Fibroblast of skin of left biceps (primary cell): ENCODE data around the gene GALE.
"Not testable (repeated sequence)": the region's sequence is repeated elsewhere in the genome, so short reads cannot be mapped to it uniquely, and the experiment has no call there.

Experiments
- DNase-seq, 2 experiments: peaks; one replicate each; pipeline ENCODE4 v3.0.0-alpha.2; 2013; ENCODE audit warnings: low read depth in 2 of 2

The GALE gene

GRCh38 chr1:23792151-23792945 lies 8.2 kb downstream of the GALE start:
- DNase-seq: no peak

GRCh38 chr1:23791516-23792047 lies 9.0 kb downstream of the GALE start:
- DNase-seq: no peak

GRCh38 chr1:23790696-23791515 lies 9.6 kb downstream of the GALE start, which contains the start of gene LYPLA2:
Gene LYPLA2, plus strand, starts transcription at chr1:23791145. Its CDS starts 1,538 bp downstream, at chr1:23792683.
- peak; percentile 57 to 61 for DNase-seq

GRCh38 chr1:23788695-23789094 lies 11.9 kb downstream of the GALE start:
- DNase-seq: no peak

GRCh38 chr1:23787701-23788100 lies 12.9 kb downstream of the GALE start:
- DNase-seq: no peak

GRCh38 chr1:23784846-23785245 lies 15.7 kb downstream of the GALE start:
- DNase-seq: no peak

- not testable (repeated sequence) for DNase-seq
These were observed 17.4 kb downstream of the GALE start for GRCh38 chr1:23783141-23783540.

GRCh38 chr1:23779826-23780371 lies 20.7 kb downstream of the GALE start:
- peak in 1 of 2 experiments; percentile 19 for DNase-seq

- peak; percentile 41 to 44 for DNase-seq
These were observed 22.4 kb downstream of the GALE start, which contains the start of gene PITHD1 for GRCh38 chr1:23777979-23778814. Gene PITHD1, plus strand, starts transcription at chr1:23778418. Its CDS starts 98 bp downstream, at chr1:23778516.

- DNase-seq: no peak
These were observed 24.3 kb downstream of the GALE start for GRCh38 chr1:23776217-23776616.

GRCh38 chr1:23774174-23774880 lies 26.2 kb downstream of the GALE start:
- DNase-seq: no peak

- DNase-seq: no peak
These were observed 27.7 kb downstream of the GALE start for GRCh38 chr1:23772854-23773242.

GRCh38 chr1:23772049-23772853 lies 28.3 kb downstream of the GALE start:
- DNase-seq: peak; percentile 30 to 36

GRCh38 chr1:23768733-23769132 lies 31.8 kb downstream of the GALE start:
- no peak for DNase-seq

GRCh38 chr1:23763041-23763577 lies 37.4 kb downstream of the GALE start:
- no peak for DNase-seq

- DNase-seq: no peak
These were observed 41.3 kb downstream of the GALE start for GRCh38 chr1:23759277-23759676.

- no peak for DNase-seq
These were observed 42.7 kb downstream of the GALE start for GRCh38 chr1:23757812-23758211.

- no peak for DNase-seq
These were observed 43.9 kb downstream of the GALE start for GRCh38 chr1:23756676-23757075.

- DNase-seq: no peak
These were observed 47.6 kb downstream of the GALE start for GRCh38 chr1:23752909-23753308.
